Activated CD8-positive, alpha-beta memory T cell treated with anti-CD3 and anti-CD28 coated beads, Interleukin-2, amount 50 U/mL, for 1 hour (primary cell): ENCODE measurements around the gene TDP1.
"Not testable (repeated sequence)": the region's sequence is repeated elsewhere in the genome, so short reads cannot be mapped to it uniquely, and the experiment has no call there.

Source experiments
- DNase-seq: peaks from one replicate; pipeline ENCODE4 v3.0.0-alpha.2; 2020; ENCODE audit errors: extremely low read depth

The TDP1 gene

DNA sequence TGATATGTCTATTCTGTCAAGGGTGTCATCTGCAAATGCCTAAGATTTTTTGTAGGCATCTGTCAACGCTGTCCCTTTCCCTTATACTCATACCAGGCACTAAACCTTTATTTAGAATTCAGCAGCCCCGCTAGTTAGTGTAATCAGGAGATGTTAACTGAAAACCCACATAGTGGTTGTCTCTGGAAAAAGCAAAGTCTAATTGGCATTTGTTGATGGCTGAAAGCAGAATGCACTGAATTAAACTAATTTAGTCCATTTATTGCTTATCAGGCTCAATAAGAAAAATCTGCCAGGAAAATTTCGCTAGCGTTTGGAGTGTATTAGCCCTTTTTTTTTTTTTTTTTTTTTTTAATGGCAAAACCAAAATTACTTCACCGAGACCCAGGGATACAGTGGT, 34.5 kb downstream of the TDP1 start:
- DNase-seq: no peak

DNA sequence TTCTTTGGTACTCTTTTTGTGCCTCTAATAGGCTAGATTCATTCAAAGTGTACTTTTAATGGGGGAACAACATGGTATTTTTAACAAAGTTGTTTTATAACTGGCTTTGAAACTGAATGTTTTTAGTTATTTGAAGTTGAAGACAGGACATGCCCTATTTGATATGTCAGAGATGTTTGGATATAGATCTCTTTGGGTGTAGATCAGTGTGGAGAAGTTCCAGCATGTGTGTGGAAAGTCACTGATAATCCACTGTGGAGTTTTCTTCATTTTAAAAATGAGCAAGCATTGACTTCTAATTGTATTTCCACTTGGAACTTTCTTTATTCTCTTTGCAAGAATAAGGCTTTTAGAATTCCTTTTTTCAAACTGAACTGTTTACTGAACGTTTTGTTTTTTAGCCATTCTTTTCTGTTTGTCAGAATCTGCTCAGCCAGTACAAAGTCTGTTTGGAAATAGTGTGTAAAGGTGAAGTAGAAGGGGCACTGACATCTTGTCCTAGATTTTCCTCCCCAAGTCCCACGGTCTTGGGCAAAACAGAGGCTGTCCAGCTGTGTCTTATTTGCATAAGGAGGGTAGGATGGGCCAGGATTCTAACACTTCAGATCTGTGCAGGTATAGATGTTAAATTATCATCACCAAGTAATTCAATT, 35.0 kb downstream of the TDP1 start:
- no peak for DNase-seq

DNA sequence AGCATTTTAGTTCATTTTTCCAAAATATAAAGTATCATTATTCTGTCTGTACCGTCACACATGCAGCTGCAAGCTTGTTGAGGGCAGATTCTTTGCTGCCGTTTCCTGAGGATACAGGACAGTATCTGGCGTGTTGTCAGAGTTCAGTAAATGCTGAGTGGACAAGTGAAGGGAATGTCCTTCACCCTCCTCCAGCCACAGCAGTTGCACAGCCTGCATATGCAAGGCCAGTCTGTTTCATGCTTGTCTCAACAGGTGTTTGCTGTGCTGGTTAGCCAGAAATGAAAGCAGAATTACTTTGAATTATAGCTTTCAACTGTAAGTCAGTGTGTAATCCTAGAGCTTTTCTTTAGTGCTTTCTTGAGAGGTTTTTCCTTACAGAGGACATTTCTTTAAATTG, 36.5 kb downstream of the TDP1 start:
- DNase-seq: no peak

DNA sequence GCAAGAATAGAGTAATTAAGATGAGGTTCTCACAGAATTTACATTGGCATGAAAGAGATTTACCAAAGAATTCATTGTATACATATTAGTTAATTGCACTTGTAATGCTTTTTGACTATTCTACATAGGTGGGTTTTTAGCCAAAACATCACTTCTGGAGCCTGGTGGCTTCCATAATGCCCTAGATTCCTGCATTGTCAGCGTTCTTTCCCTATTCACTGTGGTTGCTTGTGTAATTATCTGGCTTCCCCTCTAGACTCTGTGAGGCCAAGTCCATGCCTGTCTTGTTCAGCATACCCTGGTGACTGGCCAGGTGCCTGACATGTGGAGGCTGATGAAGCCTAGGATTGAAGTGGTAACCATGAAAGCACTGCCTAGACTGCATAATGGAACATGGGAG, 41.2 kb downstream of the TDP1 start:
- no peak for DNase-seq

DNA sequence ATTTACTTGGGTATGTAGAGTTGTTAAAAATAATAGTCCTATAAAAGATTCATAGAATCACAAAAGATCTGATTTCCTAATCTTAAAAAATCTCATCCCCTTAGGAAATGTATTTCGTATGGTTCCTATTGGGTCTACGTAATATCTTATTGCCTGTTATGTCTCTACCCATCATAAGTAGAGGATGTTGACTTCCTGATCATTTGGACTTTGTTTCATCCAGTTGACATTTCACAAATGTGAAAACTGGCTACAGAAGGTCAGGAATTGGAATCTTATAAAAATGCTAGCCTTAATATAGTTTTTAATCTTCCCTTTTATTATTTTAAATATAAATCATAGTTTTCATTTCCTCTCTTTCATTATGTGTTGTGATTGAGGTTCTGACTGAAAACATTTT, 45.2 kb downstream of the TDP1 start:
- DNase-seq: no peak

DNA sequence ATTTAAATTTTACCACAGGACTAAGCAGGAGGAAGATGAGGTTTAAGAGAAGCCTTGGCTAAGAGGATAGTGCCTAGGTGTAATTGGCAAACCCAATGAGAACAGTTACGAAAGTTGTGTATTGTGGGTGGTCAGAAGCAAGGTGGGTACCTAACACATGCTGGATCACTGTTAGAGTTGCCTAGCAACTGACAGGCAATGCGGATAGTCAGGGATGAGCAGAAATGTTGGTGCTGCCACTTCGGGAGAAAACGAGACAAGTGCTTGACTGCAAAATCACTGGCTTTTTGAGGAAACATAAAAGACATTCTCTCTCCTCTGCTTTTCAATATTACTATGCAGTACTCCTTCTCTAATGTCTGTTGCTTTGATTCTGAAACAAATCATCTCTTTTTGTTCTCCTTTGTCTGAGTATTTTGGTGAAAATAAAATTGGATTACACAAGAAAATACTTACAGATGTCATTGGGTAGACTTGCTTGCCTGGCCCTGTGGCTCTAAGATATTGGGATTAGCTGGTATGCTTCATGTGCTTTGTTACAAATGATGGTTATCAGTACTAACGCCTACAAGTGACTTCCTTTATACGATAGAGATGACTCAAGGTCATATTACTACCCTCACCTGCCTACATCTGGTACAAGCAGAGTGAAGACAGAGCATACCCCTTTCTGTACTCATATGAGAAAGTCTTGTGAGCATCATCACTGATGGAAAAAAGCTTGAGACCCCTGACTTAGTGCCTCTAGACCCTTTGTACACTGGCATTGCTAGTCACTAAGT, 48.0 kb downstream of the TDP1 start:
- no peak for DNase-seq

DNA sequence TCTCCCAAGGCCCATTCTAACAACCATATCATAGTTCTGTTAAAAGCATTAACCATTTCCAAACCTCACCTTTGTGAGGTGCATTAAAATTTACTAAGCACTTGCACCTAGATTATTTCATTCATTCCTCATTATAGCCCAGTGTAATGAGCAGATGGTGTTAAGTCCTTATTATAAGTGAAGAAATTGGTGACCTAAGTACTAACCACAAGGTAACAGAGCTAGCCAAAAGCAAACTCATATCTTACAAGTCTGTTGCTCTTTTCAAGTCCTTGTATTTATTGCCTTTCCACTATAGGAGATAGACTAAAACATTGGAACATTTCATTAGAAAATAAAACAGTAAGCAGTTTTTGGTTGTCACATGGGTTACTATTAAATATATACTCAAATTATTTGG, 49.7 kb downstream of the TDP1 start:
- no peak for DNase-seq

DNA sequence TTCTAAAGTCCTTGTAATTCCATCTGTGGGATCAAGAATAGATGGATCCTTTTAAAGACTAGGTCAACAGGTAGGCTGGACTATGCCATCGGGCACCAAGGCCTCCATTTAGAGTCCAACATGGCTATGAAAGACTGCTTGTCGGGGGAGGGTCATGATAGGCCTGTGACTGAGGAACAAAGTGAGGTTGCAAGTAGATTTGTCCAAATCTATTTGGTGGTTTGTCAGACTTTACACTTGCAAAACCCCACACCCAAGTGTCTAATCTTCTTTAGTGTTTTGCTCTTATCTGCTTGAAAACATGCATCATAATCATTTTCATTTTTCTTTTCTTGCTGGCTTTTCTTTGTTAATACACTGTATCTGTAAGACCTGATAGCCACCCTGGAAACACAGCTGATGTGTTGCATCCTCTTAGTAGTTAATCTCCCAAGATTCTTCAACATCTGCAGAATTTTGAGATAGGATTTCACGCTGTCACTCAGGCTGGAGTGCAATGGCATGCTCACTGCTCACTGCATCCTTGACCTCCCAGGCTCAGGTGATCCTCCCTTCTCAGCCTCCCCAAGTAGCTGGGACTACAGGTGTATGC, 50.3 kb downstream of the TDP1 start:
- DNase-seq: no peak

DNA sequence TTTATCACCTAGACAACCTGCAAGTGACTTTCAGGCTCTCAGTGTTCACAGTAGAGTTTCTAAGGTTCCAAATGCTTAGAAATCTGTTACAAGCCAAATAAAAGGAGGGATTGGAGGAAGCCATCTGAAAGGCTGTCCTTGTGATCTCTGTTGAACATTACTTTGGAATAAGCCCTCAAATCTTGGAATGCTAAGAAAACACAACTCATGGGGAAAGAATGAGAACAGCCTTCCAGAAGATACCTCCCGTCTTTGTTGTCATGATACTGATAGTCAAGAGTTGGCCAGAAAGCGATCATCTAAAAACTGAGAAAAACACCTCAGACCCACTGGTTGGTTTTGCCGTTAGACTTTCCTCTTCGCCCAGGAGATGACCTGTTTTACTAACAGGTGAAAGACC, 61.6 kb downstream of the TDP1 start:
- no peak for DNase-seq

DNA sequence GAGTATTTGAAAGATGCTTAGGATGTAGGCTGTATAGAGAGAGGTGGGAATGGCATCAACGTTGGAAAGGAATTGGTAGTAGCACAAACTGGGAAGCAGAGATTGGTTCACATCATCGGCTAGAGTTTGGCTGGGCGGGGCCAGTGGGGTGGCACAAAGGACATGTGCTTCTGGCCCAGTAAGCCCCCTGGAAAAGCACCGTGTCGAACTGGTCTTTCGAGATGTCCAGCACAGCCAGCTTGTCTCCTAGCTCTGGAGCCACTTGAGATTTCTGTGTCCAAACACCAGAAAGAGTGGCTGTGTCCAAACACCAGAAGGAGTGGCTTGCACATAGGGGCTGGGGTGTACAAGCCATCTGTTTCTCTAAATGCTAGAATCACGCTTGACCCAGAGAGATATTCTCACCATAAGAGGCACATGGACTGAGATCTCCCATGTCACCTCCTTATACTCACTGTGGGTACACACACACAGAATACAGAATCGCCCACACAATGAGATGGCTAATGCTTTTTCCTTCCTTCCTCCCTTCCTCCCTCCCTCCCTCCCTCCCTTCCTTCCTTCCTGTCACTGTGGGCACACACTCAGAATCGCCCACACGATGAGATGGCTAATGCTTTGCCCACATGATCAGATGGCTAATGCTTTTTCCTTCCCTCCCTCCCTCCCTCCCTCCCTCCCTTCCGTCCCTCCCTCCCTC, 64.2 kb downstream of the TDP1 start:
- DNase-seq: no peak

DNA sequence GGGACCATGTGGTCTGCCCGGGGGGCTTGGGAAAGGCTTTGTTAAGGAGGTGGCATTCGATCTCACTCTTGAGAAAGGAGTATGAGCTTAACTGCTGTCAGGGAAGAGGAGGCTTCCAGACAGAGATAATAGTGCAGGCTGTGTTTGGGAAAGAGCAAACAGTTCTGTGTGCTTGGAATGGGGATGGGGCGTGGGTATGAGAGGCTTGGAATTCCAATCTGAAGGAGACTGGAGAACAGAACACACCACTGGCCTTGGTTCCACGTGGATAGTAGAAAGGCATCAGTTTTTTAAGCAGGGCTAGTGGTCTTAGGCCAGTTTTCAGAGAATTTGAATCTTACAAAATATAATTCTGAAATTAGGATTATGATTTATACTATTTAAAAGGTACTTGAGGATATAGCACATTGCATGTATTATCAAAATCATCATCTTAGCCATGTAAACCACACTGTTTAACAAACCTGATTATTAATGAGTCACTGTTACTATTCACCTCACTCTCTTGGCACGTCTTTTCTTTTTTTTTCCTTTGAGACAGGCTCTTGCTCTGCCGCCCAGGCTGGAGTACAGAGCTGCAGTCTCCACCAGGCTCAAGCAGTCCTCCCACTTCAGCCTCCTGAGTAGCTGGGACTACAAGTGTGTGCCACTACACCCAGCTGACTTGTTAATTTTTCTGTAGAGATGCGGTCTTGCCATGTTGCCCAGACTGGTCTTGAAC, 67.6 kb downstream of the TDP1 start:
- DNase-seq: no peak

DNA sequence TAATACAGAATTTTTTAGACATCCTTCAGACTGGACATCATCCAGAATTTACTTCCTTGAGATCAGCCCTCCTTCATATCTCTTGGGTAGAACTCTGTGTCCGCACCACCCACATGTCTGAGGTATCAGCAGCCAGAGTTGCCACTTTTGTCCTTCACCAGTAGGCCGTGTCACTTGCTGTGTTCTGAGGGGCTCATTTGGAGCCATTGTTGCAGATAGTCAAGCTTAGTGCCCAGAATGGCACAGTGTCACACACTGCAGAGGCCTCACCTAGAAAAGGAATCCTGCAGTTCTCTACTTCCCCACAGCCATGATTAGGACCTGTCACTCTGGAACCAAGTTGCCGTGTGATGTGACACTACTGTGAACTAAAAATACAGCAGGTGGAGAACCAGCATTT, 69.2 kb downstream of the TDP1 start:
- DNase-seq: no peak

DNA sequence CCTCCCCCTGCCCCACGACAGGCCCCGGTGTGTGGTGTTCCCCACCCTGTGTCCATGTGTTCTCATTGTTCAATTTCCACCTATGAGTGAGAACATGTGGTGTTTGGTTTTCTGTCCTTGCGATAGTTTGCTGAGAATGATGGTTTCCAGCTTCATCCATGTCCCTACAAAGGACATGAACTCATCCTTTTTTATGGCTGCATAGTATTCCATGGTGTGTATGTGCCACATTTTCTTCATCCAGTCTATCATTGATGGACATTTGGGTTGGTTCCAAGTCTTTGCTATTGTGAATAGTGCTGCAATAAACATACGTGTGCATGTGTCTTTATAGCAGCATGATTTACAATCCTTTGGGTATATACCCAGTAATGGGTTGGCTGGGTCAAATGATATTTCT, 70.9 kb downstream of the TDP1 start:
- not testable (repeated sequence) for DNase-seq

DNA sequence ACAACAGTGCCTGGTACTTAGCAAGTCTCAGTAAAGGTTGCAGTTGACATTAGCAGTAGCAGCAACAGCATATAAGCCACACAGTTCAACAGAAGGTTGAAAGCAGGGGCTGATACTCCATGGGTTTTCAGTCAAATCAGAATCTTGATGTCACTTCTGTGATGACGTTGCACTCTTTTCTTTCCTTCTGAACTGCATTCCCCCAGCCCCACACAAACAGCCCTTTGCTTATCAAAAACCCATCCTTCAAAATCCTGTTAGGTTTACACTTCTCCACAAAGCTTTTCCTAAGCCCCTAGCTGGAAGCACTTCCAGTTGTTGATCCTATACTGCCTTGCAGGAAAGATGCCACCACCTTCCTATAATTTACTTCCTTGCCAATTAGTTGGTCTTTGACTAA, 72.1 kb downstream of the TDP1 start:
- no peak for DNase-seq

DNA sequence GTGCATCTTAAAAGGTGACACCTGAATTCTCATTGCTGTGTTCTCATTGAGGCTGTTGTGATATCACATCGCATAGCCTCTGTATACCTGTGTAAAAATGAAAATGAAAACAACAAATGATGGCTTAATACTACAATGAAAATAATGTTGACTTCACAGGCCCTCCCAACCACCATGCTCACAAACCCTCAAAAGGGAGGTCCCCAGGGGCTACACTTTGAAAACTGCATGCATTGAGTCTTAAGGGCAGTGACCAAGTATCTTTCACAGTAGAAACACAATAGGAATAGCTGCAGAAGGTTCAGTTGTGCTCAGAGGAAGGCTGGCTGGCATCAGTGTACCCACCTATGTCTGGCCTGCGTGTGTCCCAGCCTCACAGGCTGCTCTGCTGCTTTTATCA, 78.4 kb downstream of the TDP1 start:
- no peak for DNase-seq

DNA sequence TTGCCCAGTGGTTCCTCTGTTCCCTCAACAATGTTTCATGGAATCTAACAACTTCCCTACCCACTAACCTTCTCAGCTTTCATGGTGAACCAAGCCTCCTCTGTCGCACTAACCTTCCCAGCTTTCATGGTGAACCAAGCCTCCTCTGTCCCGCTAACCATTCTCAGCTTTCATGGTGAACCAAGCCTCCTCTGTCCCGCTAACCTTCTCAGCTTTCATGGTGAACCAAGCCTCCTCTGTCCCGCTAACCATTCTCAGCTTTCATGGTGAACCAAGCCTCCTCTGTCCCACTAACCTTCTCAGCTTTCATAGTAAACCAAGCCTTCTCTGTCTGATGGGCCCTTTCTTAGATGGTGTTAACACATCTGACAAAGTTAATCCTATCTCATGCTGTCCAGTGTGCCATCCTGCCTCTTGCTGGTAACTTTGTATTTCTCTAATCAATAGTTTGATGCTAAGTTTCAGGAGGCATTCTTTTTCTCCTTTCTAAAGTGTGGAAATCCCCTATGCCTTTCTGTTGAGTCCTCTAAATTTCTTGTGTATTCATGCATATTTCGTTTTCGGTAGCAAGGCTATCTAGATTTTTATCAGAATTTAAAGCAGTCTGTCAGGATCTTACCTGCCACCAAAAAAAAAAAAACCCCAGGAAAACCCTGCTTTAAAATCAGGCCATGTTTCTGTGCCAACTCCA, 79.3 kb downstream of the TDP1 start:
- no peak for DNase-seq

DNA sequence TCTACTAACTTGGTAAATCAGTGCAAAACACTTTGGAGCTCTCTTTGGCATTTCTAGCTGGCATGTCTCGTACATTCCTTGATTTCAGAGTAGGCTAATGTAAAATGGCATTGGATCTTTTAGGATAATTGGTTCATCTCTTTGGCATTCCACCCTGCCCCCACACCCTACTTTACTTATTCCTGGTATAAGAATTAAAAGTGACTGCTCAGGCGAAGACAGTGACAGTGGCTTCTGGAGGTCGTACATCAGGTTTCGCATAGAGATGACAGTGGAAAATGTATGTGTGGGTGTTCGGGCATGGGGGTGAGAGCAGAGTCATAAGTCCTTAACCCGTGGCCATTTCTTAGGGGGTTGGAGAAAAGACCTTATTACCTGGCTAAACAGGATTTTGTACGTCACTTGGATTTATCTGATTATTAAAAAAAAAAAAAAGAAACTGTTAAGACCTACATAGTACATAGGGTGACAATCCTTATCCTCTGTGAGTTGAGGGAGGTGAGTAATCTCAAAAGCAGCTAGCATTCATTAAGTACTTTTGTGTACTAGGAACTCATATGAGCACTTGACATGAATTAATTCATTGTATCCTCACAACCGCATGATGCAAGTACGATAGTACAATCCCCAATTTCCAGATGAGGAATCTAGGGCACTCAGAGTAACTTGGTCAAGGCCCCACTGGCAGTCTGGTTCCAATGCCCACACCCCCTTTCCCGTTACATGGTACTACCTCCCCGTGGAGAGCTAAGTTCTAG, 83.7 kb downstream of the TDP1 start:
- DNase-seq: no peak

DNA sequence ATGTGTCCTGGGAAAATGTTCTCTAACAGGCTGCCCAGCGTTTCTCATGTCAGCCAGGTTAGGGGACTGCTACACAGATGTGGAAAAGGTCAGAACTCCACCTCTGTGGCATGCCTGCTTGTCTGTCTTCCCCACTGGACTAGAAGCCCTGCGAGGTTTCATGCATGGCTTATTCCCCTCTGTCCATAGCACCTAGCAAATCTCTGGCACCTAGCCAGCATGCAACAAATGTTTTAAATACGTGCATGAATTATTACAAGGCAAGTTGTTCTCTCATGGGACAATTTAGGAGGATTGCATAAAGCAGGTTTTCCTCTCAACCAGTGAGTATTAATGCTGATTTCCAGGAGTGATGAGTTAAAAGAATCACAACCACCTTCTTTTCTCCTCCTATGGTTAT, 84.7 kb downstream of the TDP1 start:
- no peak for DNase-seq

DNA sequence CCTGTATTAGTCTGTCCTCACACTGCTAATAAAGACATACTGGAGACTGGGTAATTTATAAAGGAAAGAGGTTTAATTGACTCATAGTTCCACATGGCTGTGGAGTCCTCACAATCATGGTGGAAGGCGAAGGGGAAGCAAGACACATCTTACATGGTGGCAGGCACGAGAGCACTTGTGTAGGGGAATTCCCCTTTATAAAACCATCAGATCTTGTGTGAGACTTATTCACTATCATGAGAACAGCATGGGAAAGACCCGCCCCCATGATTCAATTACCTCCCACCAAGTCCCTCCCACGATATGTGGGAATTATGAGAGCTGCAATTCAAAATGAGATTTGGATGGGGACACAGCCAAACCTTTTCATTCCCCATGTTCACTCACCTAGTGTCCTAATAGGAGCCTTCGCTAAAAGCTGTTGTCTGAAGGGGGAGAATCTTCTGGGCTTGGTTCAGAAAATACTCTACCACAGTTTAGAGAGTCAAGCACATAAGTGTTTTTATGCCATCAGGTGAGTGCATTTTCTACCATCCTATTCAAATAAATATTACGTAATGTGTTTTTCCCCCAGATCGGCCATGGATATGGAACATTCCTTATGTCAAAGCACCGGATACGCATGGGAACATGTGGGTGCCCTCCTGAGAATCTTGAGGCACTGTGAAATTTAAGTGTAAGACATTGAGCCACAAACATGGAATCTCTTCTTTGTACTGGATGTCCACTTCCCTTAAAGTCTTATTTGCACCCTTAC, 86.9 kb downstream of the TDP1 start:
- DNase-seq: no peak

DNA sequence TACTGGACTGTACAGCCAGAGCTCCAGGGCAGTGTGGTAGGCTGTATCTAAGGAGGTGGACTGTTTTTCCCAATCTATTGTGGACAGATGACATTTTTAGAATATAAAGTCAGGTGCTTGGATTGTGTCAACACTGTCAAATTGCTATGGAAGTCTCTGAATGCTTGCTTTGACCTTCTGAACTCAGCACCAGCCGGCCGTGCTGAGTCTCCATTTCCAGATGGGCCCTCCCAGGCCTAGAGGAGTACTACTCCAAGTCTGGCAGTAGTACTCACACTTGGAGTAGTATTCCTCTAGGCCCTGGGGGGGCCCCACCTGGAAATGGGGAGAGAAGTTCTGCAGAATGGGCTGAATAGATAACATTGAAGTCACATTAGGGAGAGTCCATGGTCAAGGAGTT, 89.9 kb downstream of the TDP1 start:
- no peak for DNase-seq
